ENCODE results near the gene CLASP1.

DNA sequence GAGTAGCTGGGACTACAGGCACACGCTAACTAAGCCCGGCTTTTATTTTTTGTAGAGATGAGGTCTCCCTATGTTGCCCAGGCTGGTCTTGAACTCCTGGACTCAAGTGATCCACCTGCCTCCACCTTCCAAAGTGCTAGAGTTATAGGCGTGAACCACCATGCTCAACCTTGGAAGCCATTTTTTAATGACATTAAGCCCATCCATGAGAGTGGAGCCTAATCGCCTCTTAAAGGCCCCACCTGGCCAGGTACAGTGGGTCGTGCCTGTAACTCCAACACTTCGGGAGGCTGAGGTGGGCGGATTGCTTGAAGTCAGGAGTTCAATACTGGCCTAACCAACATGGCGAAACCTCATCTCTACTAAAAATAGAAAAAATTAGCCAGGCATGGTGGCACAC is 322.6 kb downstream of the CLASP1 start:
- TF ChIP-seq, protein P1, sequence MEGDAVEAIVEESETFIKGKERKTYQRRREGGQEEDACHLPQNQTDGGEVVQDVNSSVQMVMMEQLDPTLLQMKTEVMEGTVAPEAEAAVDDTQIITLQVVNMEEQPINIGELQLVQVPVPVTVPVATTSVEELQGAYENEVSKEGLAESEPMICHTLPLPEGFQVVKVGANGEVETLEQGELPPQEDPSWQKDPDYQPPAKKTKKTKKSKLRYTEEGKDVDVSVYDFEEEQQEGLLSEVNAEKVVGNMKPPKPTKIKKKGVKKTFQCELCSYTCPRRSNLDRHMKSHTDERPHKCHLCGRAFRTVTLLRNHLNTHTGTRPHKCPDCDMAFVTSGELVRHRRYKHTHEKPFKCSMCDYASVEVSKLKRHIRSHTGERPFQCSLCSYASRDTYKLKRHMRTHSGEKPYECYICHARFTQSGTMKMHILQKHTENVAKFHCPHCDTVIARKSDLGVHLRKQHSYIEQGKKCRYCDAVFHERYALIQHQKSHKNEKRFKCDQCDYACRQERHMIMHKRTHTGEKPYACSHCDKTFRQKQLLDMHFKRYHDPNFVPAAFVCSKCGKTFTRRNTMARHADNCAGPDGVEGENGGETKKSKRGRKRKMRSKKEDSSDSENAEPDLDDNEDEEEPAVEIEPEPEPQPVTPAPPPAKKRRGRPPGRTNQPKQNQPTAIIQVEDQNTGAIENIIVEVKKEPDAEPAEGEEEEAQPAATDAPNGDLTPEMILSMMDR (IDR thresholded peaks at IDR 0.05) = no peak
- TF ChIP-seq POLR2A (IDR thresholded peaks at IDR 0.05) = no peak
